ENCODE measurements around the gene FAM241B. TPM values are rescaled to one million over a fixed set of nuclear protein-coding genes. Genes with fewer than 3 reads are reported as not detected.

Gene FAM241B
- total RNA-seq, 1 donor from 2014 or later = 44.2 TPM

- DNase-seq (ENCODE audit: low spot score, unreplicated experiment) = no peak
- Mint-ChIP-seq H3K27me3 (peaks cover 15% of the 10 kb centered on the region), H3K4me3 (ENCODE audit: low read depth) (no peak overlapping the region), H3K36me3 (ENCODE audit: insufficient read depth) (peaks cover 1% of the 10 kb centered on the region), H3K9me3 (ENCODE audit: low read depth) (no peaks in the 10 kb centered on the region), H3K27ac (no peak overlapping the region), H3K4me1 (ENCODE audit: low read depth) (peaks cover 23% of the 10 kb centered on the region)
- TF ChIP-seq, protein P1, sequence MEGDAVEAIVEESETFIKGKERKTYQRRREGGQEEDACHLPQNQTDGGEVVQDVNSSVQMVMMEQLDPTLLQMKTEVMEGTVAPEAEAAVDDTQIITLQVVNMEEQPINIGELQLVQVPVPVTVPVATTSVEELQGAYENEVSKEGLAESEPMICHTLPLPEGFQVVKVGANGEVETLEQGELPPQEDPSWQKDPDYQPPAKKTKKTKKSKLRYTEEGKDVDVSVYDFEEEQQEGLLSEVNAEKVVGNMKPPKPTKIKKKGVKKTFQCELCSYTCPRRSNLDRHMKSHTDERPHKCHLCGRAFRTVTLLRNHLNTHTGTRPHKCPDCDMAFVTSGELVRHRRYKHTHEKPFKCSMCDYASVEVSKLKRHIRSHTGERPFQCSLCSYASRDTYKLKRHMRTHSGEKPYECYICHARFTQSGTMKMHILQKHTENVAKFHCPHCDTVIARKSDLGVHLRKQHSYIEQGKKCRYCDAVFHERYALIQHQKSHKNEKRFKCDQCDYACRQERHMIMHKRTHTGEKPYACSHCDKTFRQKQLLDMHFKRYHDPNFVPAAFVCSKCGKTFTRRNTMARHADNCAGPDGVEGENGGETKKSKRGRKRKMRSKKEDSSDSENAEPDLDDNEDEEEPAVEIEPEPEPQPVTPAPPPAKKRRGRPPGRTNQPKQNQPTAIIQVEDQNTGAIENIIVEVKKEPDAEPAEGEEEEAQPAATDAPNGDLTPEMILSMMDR (IDR thresholded peaks at IDR 0.05; ENCODE audit: unreplicated experiment) = no peak
Measured at GRCh38 chr10:69645296-69646184, 15.5 kb downstream of the FAM241B start.

- peaks cover 23% of the 10 kb centered on the region for H3K4me1 Mint-ChIP-seq (ENCODE audit: low read depth)
- TF ChIP-seq, protein P1 (IDR thresholded peaks at IDR 0.05; ENCODE audit: unreplicated experiment) = no peak
- no peak for DNase-seq (ENCODE audit: low spot score, unreplicated experiment)
- no peaks in the 10 kb centered on the region for H3K9me3 Mint-ChIP-seq (ENCODE audit: low read depth)
- H3K27ac Mint-ChIP-seq = no peak overlapping the region
- no peak overlapping the region for H3K4me3 Mint-ChIP-seq (ENCODE audit: low read depth)
- peaks cover 15% of the 10 kb centered on the region for H3K27me3 Mint-ChIP-seq
- H3K36me3 Mint-ChIP-seq (ENCODE audit: insufficient read depth) = peaks cover 1% of the 10 kb centered on the region
Measured at GRCh38 chr10:69646185-69647060, 16.4 kb downstream of the FAM241B start.

DNA sequence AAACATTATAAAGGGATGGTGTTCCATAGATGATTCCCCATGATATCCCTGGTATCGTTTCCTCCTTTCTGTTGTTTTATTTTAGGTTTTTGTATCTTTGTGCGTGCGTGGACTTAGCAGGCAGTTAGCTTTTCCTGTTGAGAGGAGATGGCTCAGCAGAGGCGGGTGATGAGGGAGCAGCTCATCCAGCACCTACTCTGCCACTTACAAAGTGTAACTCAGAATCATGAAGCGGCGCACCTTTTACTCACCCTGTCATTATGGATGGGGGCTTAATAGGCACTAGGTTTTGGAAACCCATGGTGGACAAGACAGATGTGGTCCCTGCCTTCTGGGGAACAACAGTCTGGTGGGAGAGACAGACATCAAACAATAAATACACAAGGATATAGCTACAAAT, 17.1 kb downstream of the FAM241B start:
- no peak for DNase-seq (ENCODE audit: low spot score, unreplicated experiment)
- Mint-ChIP-seq H3K27ac (peak overlapping the region; percentile 10), H3K4me3 (ENCODE audit: low read depth) (no peak overlapping the region), H3K9me3 (ENCODE audit: low read depth) (no peaks in the 10 kb centered on the region), H3K27me3 (peaks cover 17% of the 10 kb centered on the region), H3K4me1 (ENCODE audit: low read depth) (peaks cover 23% of the 10 kb centered on the region), H3K36me3 (ENCODE audit: insufficient read depth) (peaks cover 1% of the 10 kb centered on the region)
- TF ChIP-seq, protein P1 (IDR thresholded peaks at IDR 0.05; ENCODE audit: unreplicated experiment) = no peak

GRCh38 chr10:69647819-69648218, 17.8 kb downstream of the FAM241B start:
- Mint-ChIP-seq H3K27me3 (peaks cover 17% of the 10 kb centered on the region), H3K27ac (no peak overlapping the region), H3K4me1 (ENCODE audit: low read depth) (peaks cover 23% of the 10 kb centered on the region), H3K4me3 (ENCODE audit: low read depth) (no peak overlapping the region), H3K9me3 (ENCODE audit: low read depth) (no peaks in the 10 kb centered on the region), H3K36me3 (ENCODE audit: insufficient read depth) (peaks cover 1% of the 10 kb centered on the region)
- DNase-seq (ENCODE audit: low spot score, unreplicated experiment) = no peak
- TF ChIP-seq, protein P1 (IDR thresholded peaks at IDR 0.05; ENCODE audit: unreplicated experiment) = no peak

GRCh38 chr10:69648461-69648860, 18.4 kb downstream of the FAM241B start:
- H3K27ac Mint-ChIP-seq = no peak overlapping the region
- peaks cover 19% of the 10 kb centered on the region for H3K27me3 Mint-ChIP-seq
- peaks cover 23% of the 10 kb centered on the region for H3K4me1 Mint-ChIP-seq (ENCODE audit: low read depth)
- DNase-seq (ENCODE audit: low spot score, unreplicated experiment) = no peak
- TF ChIP-seq, protein P1 (IDR thresholded peaks at IDR 0.05; ENCODE audit: unreplicated experiment) = no peak
- no peaks in the 10 kb centered on the region for H3K36me3 Mint-ChIP-seq (ENCODE audit: insufficient read depth)
- no peaks in the 10 kb centered on the region for H3K9me3 Mint-ChIP-seq (ENCODE audit: low read depth)
- H3K4me3 Mint-ChIP-seq (ENCODE audit: low read depth) = no peak overlapping the region

All from progenitor cell of endocrine pancreas (in vitro differentiated cells).